Endodermal cell (in vitro differentiated cells): ENCODE results near the gene INKA2. TPM values are rescaled to one million over a fixed set of nuclear protein-coding genes. Genes with fewer than 3 reads are reported as not detected.
A peak's percentile ranks its signal among the peaks of the same experiment; 100 is the strongest.
"Not testable (repeated sequence)": the region's sequence is repeated elsewhere in the genome, so short reads cannot be mapped to it uniquely, and the experiment has no call there.

Experiments
- DNase-seq: peaks from one replicate; pipeline ENCODE4 v3.0.0-alpha.2; 2017
- H3K27ac ChIP-seq: 2 replicates; pipeline ENCODE4 v1.5.1; 2013; ENCODE audit warnings: mild to moderate bottlenecking, low read depth, low read length, moderate library complexity
- H3K27me3 ChIP-seq: 2 replicates; pipeline ENCODE4 v1.6.1; 2013; ENCODE audit warnings: mild to moderate bottlenecking, low read length, moderate library complexity; ENCODE audit not compliant: insufficient read depth, control insufficient read depth, poor library complexity, severe bottlenecking
- H3K36me3 ChIP-seq: 2 replicates; pipeline ENCODE4 v1.7.0; 2013; ENCODE audit warnings: mild to moderate bottlenecking, low read length, moderate library complexity; ENCODE audit not compliant: control insufficient read depth, insufficient read depth
- H3K4me1 ChIP-seq: one replicate; pipeline ENCODE4 v1.7.0; 2013; ENCODE audit warnings: low read length; ENCODE audit not compliant: control insufficient read depth, insufficient read depth
- H3K4me3 ChIP-seq: 2 replicates; pipeline ENCODE4 v1.5.1; 2013; ENCODE audit warnings: mild to moderate bottlenecking, low read length, moderate library complexity
- H3K9ac ChIP-seq: 2 replicates; pipeline ENCODE4 v1.6.1; 2013; ENCODE audit warnings: mild to moderate bottlenecking, low read length, moderate library complexity; ENCODE audit not compliant: poor library complexity, severe bottlenecking; ENCODE audit errors: extremely low read depth
- H3K9me3 ChIP-seq: 2 replicates; pipeline ENCODE4 v1.6.1; 2013; ENCODE audit warnings: mild to moderate bottlenecking, low read length, moderate library complexity; ENCODE audit not compliant: control insufficient read depth
- H3K27ac Mint-ChIP-seq: 2 replicates; pipeline ENCODE4 v1.8.0; 2020; ENCODE audit warnings: mixed read lengths
- H3K27me3 Mint-ChIP-seq: 2 replicates; pipeline ENCODE4 v1.8.0; 2021; ENCODE audit warnings: mild to moderate bottlenecking, mixed read lengths; ENCODE audit not compliant: insufficient read depth
- H3K36me3 Mint-ChIP-seq: 2 replicates; pipeline ENCODE4 v1.8.0; 2020; ENCODE audit warnings: low read depth, mixed read lengths
- H3K4me1 Mint-ChIP-seq: 2 replicates; pipeline ENCODE4 v1.8.0; 2020; ENCODE audit warnings: mixed read lengths
- H3K4me3 Mint-ChIP-seq: 2 replicates; pipeline ENCODE4 v1.8.0; 2020; ENCODE audit warnings: mild to moderate bottlenecking, moderate library complexity, mixed read lengths
- H3K9me3 Mint-ChIP-seq: 2 replicates; pipeline ENCODE4 v1.8.0; 2020; ENCODE audit warnings: mild to moderate bottlenecking, mixed read lengths
- CTCF ChIP-seq: fragments of 200-600 bp; sonication (generic); conservative IDR thresholded peaks from 2 replicates; pipeline ENCODE4 v1.5.0; 2021; ENCODE audit warnings: antibody characterized with exemption, mild to moderate bottlenecking
- WGBS, 2 experiments: methylation state at CpG; one replicate each; pipeline versions ENCODE4 v1.1.5 to v1.1.7; 2013; ENCODE audit warnings: missing lambda C conversion rate in 2 of 2, mixed read lengths in 1 of 2; ENCODE audit not compliant: insufficient coverage in 1 of 2, insufficient read length in 1 of 2; 5-methylcytosine and 5-hydroxymethylcytosine counted together
- total RNA-seq, 2 donors: library from RNA; stranded (reverse); fragmentation: NEBNext Ultra II Directional in 1 of 2; extraction: Animal tissue kit (Norgen Biotek cat#: 25700) in 1 of 2; gene quantifications; 2 replicates in 1 of 2; 3 replicates in 1 of 2; pipeline ENCODE4 v1.2.1, GENCODE V29; 2021

The INKA2 gene
- total RNA-seq, 2 donors from 2014 or later = 1.4 to 1.9 TPM

DNA sequence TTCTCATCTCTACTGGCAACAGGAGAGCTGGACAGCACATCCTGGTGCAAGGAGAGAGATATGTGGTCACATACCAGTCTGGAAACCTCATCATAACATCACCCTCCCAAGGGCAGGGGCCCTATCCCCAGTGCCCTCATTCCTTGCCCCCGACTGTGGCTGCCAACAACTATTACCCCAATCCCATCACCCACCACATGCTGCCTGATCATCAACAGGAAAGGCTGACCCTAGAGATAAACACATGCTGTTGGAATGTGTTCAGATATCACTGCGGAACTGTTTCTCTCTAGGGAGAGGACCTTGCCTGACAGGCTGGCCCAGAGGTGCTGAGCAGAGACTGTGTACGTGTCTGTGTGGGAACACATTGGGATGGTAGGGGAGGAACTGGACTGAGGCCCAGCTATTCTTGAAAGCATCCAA lies 4.5 kb upstream of the INKA2 start:
- peaks cover 41% of the 10 kb centered on the region for H3K27me3 Mint-ChIP-seq
- no peak overlapping the region for H3K4me3 Mint-ChIP-seq
- no peaks in the 10 kb centered on the region for H3K9me3 Mint-ChIP-seq
- peaks cover 24% of the 10 kb centered on the region for H3K27me3 ChIP-seq
- WGBS, 2 experiments = 95 to 100% methylated on average over 3 of the region's 3 CpGs
- H3K36me3 Mint-ChIP-seq = no peaks in the 10 kb centered on the region
- peaks cover under 1% of the 10 kb centered on the region for H3K4me1 ChIP-seq
- DNase-seq = no peak
- TF ChIP-seq CTCF = no peak
- no peak overlapping the region for H3K27ac Mint-ChIP-seq
- H3K9ac ChIP-seq = no peak overlapping the region
- no peaks in the 10 kb centered on the region for H3K9me3 ChIP-seq
- H3K36me3 ChIP-seq = no peaks in the 10 kb centered on the region
- H3K27ac ChIP-seq = no peak overlapping the region
- H3K4me3 ChIP-seq = no peak overlapping the region
- H3K4me1 Mint-ChIP-seq = peaks cover 2% of the 10 kb centered on the region

DNA sequence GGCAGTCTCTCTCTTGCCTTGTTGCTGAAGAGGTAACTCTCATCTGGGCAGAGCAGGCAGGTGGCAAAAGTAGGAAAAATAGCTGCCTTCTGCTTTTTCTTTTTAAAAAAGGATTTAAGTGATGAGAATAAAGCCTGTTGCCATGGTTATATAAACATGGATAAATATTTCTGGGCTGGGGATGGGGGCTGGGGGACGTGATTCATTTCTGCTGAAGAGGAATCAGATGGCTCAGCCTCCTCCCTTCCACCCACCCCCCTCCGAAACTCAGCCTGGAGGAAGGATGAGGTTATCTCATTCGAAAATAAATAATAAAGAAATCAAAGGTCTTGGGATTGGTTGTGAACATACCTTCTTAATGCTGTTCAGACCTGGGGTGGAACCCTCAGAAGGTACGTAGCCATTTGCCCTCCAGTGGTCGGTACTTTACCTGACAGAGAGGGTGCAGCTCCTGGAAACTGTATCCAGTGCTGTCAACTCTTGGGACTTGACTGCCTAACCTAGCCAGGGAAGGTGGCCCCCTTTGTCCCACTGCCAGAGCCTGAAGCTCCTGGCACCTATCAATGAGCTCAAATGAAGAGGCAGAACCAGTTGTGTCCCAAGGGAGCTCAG lies 3.8 kb upstream of the INKA2 start:
- TF ChIP-seq CTCF = peak; percentile 42
- Histone ChIP-seq H3K27me3 (peaks cover 28% of the 10 kb centered on the region), H3K4me1 (peaks cover 4% of the 10 kb centered on the region), H3K36me3 (no peaks in the 10 kb centered on the region), H3K4me3 (no peak overlapping the region), H3K27ac (no peak overlapping the region), H3K9ac (no peak overlapping the region), H3K9me3 (no peaks in the 10 kb centered on the region)
- Mint-ChIP-seq H3K9me3 (no peaks in the 10 kb centered on the region), H3K27ac (no peak overlapping the region), H3K27me3 (peaks cover 42% of the 10 kb centered on the region), H3K4me1 (peaks cover 3% of the 10 kb centered on the region), H3K36me3 (no peaks in the 10 kb centered on the region), H3K4me3 (no peak overlapping the region)
- WGBS, 2 experiments = 90 to 100% methylated on average over 2 to 3 of the region's 5 CpGs
- no peak for DNase-seq

DNA sequence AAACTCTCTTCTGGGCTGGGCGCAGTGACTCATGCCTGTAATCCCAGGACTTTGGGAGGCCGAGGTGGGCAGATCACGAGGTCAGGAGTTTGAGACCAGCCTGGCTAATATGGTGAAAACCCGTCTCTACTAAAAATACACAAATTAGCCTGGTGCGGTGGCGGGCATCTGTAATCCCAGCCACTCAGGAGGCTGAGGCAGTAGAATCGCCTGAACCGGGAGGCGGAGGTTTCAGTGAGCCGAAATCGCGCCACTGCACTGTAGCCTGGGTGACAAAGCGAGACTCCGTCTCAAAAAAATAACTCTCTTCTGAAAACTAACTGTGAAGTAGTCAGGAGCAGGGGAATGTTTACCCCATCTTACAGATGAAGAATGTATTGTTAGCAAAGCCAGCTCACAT lies 3.1 kb upstream of the INKA2 start:
- H3K36me3 ChIP-seq, H3K9ac ChIP-seq, DNase-seq, H3K4me3 ChIP-seq, H3K4me1 Mint-ChIP-seq, H3K9me3 ChIP-seq, H3K27ac ChIP-seq, H3K9me3 Mint-ChIP-seq, H3K27ac Mint-ChIP-seq, H3K36me3 Mint-ChIP-seq, H3K4me3 Mint-ChIP-seq: not testable (repeated sequence)
- peaks cover 42% of the 10 kb centered on the region for H3K27me3 Mint-ChIP-seq
- WGBS, 2 experiments = 96% methylated on average over 8 to 14 of the region's 14 CpGs
- peaks cover 35% of the 10 kb centered on the region for H3K27me3 ChIP-seq
- H3K4me1 ChIP-seq = peaks cover 10% of the 10 kb centered on the region
